Activated T-cell treated with anti-CD3 and anti-CD28 coated beads for 1 hour (primary cell): ENCODE results near the gene PLAC1.

Source experiments
- DNase-seq: peaks from one replicate; pipeline ENCODE4 v3.0.0-alpha.2; 2020; ENCODE audit warnings: low read depth

The PLAC1 gene

DNA sequence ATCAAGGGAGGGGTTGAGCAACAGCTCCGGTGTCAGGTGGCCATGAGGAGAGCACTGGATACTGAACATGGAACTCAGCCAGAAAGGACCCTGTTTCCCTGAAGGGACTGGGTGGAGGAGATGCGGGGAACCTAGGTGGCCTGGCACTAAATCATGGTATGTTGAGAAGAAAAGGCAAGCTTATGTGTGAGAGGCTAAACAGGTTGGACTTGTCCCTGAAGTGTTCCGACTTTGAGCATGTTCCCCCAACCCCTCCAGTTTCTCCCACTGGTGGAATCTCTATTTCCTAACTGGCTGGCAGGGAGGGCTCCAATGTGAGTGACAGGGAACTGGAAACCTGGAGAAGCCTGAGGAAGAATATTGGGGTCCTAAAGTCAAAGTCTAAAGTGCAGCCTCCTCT, 69.5 kb downstream of the PLAC1 start:
- no peak for DNase-seq

DNA sequence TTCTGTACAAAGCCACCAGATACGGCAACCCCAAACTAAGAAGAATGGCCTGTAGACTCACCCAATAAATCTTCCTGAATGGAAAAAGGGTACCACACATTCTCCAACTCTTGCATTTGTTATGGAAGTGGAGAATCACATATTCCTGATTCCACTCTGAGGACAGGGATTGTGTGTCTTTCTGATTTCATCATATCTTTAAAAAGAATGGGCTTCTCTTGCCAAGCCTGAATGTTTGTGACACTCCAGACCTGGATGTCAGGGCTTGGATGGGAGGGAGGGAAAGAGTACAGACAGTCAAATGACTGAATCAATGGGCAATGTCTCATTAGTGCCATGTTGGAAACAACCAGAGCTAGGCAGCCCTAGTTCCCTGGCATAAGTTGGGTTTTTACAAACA, 77.4 kb downstream of the PLAC1 start:
- no peak for DNase-seq

DNA sequence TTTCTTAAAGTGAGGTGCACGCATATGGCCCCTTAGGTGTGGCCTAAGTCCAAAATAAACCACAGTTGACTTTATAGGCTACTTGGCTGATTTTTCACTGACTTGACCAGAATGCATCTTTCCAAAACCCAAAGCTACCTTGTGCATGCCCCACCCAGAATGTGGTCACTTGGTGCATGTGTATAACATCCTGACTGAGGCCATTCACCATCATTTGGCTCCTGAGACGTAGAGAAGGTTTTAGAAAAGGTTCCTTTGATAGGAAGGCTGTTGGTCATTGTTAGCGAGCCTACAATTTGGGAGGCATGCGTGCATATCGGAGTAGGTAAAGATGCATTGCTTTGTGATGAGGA, 84.6 kb downstream of the PLAC1 start:
- no peak for DNase-seq

DNA sequence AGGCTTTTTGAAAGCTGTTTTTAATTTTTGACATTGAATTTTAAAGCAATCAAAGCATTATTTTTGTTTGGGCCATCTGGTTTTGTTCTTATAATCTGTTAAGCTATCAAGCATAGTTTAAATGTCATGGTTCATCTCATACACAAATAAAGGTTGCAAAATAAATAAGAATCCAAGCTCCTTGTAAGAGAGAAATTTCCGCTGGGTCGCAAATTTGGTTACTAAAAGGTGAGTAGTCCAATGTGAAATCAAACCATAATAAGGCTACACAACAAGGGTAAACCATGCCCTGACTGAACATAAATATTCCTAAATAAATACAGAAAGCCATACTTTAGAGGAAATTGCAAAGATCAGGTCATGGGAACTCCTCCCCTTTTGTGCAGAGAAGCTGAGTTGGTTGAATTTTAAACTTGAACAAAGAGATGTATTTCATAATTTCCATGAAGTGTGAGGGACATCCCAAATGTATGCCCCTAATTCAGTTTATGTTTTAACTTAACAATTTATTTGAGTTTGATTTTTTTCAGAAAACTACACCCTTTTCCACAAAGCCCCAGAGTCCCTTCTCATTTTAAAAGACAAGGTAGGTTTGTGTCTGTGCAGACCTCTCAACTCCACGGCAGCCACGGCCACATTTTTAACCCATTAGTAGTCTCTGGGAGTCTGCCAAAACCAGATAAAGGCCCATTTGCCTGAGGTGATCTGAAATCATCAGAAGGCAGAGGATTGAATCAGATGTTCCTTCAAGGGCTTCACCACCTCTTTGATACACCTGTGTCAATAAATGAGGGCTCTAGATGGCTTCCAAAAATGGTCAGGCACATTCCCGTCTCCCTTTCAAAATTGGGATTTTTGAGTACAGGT, 85.2 kb downstream of the PLAC1 start:
- DNase-seq: no peak

DNA sequence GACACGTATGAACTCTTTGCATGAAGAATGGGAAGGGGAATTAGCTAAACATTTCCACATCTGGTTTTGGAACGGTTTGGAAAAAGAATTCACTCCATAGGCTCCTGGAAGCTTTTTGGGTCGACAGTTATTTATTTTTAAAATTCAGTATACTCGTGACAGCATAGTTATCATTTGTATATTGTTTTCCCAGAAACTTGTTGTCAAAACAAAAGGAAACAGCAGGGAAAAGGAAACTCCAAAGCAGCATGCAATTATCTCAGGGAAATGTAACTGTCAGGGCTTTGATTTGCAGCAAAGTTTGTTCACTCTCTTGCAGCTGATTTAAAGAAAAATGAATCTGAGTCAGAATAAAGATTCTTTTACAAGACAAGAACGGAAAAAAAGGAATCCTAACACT, 86.5 kb downstream of the PLAC1 start:
- no peak for DNase-seq

DNA sequence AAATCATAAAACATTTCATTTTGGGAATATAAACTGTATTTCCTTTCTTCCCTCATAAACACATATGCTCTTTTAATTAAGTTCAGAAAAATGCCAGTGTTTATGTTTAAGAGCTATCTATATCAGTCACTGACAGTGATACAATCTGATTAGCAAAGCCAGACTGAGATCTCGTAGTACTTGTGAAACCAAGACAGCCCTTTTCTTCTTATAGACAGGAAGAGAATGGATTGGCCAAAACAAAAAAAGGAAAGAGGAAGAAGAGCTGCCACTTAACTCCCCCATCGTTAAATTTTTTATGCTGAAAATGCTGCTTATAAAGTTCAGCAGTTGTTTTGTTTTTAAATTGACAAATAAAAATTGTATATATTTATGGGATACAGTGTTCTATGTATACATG, 87.4 kb downstream of the PLAC1 start:
- DNase-seq: no peak

DNA sequence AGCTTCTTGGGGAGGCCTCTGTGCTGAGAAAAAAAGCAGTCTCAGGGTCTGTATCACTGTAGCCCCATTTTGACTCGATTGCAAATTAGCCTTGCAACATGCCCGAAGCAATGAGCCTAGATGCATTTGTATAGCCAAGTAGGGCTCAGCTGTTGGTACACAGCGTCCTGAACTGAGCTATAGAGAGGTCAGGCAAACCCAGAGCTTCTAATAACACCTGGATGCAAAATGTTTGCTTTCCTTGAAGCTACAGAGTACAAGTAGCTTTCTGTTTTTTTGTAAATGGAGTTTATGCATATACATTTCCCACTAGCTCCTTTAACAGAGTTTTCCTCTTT, 87.8 kb downstream of the PLAC1 start:
- DNase-seq: no peak

DNA sequence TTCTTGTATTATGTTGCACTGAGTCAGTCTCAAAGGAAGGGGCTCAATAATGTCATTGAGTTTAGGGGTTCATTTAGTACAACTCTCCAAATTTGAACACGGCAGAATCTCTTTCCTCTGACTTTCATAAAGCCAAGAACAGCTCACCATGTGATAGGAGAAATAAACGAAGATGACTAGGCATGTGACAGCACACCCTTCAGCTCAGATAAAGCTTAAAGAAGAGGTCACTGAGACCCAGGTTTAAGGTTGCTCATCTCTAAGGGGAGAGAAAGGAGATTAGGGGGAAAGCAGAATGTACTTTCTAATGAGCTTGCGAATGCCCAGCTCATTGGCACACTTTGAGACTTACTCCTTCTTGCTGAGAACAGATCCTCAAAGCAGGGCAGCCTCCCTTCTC, 89.0 kb downstream of the PLAC1 start:
- no peak for DNase-seq

DNA sequence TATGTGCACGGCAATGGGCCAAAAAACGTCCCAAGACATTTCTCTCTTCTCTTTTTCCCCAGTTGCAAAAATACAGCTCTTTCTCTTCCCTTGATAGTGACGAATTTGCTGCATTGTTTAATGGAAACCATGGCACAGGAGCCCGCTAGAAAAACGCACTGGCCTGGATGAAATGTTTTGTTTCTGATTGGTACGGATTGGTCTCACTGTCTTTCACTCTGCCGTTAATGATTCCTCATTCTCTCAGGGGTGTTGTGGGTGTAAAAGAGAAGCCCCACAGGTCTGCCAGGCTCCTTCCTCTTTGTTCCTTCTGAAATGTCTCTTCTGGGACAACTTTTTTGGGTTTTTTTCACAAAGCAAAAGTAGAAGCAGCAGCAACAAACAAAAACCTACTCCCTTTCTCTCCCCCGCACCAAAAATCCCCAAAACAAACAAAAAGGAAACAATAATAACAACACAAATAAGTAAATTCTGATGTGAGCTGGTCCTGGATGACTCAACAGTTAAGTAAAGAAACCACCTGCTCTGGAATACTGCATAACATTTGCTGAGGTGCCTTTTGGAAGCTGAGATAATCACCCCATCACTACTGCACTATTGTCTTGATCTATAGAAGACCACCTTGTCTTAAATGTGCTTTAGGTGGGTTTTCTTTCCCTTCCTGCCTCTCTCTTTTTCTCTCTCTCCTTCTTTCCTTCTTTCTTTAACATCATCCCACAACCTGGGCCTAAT, 89.8 kb downstream of the PLAC1 start:
- DNase-seq: no peak

DNA sequence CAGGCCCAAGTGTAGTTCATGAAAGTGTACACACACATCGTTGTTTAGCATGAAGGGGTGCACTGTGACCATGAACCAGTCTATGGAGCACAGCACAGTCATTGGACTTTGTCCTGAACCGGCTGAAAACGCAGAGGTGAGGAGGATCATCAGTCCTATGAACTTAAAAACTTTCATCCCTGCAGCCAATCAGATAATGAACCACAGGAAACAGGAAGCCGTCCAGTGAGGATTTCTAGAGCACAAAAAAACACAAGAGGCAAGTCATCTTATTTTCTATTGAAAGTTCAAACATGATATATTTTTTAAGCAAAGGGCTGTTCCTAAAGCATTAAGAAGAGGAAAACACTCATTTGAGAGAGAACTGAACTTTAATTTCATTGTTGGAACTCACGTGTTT, 91.8 kb downstream of the PLAC1 start:
- no peak for DNase-seq

DNA sequence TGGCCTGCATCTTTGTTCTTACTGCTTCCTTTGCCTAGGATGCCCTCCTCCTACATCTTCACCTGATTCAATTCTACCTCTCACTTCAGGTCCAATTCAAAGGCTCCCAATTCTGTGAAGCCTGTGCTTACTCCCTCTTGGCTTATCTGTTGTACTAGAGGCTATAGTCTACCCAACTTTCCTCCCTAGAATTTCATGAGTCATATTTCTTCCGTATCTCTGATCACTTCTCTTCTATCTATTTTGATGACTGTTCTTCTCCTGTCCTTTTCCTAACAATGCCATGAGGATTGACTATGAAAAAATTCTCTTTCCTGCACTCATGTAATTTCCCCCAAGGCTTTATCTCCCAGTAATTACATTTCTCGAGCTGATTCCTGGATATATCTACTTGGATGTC, 96.3 kb downstream of the PLAC1 start:
- DNase-seq: no peak

DNA sequence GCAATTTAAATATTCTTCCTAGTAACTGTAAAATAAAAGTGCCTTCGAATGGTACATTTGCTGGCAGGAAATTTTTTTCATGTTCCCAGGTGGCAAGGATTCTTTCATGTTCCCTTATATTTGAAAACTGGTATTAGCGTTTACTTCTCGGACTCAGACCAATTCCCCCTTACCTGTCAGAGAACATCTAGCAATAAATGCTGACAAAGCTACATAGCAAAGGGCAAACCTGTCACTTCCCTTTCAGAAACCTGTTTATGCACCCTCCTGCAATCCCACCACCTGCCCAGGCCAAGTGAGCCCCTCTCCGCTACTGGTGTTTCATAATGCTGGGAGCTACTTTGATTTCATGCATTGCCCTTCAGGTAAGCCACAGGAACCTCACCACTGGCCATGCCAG, 100.1 kb downstream of the PLAC1 start:
- DNase-seq: no peak

DNA sequence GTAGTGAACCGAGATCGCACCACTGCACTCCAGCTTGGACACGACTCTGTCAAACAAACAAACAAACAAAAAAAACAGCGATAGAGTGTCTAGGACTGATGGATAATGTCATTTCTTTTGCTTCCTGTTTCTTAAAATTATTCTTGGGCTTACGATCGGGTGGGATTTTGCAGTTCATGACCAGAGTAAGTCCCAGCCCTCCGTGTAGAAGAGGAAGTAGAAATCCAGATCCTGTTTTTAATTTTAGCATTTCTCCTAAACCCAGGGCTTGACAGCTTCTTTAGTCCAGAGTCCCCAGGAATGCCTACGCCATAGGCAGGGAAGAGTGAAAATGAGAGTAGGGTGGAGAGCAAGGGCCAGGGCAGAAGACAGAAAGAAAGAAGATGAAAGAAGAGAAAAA, 104.0 kb downstream of the PLAC1 start:
- no peak for DNase-seq

DNA sequence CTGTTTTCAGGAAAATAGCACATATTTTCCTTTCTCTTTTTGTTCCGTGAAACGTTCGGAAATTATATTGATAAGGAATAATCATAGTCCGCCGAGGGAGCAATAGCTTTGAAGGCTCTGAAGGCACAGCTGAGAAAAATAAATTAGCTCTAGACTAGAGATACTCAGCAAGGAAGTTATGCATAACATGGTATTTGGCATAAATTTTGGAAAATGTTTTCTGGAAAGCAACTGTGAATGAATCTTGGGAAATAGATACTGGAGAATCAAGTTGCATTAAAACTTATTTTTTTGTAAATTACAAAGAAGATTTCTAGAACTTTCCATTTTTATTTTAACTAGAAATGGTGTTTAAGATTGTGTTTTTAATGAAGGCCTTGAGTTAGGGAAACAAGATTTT, 105.9 kb downstream of the PLAC1 start:
- no peak for DNase-seq

DNA sequence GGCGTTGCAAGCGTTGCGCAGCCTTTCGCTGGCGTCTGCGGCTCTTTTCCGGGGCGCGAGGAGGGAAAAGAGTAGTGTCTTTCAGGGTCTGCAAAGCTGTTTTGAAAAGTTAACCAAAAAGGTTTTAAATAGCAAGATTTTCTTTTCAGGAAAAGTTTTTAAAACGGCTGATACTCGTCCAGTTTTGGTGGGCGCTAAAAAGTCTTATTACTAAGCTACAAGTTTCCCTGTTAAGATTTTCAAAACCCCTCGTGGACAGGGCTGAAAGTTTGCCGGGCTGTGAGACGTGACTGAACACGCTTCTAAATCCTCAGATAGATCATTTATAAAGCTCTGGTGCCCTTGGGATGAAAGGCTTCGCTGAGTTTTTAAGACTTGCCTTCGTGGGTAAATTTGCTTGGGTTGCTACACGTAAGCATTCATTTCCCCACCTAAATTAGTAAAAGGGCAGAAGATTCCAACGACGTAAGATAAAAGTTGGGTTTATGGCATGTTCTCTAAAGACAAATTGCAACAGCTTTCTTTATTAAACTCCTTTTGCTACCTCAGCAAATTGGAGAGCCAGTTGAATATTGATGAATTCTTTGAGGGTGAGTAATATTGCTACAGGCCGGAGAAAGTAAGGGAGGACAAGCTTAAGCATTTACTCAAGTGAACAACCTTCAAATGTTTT, 106.8 kb downstream of the PLAC1 start:
- DNase-seq: no peak

DNA sequence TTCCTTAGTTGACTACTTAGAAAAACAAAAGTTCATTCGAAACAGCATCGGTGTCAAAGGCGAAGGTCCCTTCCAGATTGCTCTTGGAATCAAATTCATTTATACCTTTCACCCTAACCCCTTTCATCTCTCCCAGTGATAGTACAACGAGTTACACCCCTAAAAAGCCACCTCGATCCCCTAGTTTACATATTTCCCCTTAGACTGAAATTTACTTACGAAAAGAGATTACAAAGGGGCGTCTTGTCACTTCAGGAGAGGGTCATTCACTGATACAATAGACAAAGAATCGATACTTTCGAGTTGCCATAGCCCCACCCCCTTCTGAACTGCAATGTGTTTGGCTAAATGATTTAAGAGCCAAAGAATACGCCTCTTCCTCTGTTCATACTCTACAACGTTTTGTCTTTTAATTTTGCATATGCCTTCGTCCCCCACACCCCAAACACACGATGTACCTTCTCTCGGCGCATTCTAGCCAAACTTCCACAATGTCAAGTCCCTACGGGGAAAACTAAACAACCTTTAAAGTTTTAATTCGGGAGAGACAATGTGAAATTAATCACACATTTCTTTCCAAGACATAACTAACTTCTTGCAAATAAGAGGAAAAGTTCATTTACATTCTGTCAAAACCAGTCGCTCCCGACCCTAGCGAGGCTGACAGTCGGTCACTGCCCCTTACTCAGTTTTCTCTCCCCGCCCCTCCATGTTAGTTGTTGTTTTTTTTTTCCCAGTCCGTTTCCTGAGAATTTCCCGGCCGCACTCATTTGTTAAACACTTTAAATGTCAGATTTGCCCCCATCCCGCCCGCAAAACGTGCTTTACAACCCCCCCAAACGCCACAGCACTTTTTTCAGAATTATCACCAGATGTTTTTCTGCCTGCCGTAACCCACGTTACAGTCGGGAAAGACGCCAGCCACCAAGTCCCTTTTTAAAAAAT, 109.7 kb downstream of the PLAC1 start:
- no peak for DNase-seq

DNA sequence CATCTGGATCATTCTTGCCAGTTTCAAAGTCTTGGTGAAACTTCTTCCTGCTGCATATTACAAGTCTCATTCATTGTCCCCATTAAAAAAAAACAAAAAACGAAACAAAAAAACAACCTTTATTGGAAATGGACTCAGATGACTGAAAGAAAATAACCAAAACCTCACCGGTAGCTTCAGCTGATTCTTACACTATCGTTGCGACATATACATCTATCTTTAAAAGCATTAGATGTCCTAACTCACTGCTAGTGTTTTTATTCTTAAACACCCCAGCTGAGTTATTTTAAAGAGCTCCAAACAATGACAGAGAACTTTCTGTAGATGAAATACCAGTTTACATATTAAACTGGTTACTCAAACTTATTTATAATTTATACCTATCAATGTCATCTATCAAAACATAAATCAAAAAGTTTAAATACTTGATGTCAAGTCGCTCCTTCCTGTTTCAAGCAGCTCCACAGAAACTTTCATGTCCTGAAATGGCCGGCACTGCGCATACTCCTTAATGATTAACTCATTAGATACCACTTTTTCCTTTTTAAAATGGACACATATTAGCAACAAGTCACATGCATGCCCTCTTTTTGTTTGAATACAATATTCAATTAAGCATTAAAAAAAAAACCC, 111.1 kb downstream of the PLAC1 start:
- DNase-seq: no peak

DNA sequence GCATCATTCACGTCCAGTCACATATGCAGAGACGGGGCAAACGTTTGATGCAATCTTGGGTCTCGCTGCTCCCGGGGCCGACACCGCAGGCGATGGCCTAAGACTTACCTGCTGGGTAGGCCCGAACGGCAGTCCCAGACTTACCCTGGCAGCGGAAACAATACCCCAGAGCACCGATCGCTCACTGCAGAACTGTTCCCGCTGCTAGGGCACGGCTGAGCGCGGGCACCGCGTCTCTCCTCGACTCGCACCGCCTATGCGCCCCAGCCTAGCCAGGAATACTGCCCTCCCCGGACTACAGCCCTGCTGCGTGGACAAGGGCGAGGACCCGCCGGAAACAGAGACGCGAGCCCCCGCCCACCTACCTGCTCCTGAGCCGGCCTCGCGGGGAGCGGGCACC, 112.1 kb downstream of the PLAC1 start:
- no peak for DNase-seq

DNA sequence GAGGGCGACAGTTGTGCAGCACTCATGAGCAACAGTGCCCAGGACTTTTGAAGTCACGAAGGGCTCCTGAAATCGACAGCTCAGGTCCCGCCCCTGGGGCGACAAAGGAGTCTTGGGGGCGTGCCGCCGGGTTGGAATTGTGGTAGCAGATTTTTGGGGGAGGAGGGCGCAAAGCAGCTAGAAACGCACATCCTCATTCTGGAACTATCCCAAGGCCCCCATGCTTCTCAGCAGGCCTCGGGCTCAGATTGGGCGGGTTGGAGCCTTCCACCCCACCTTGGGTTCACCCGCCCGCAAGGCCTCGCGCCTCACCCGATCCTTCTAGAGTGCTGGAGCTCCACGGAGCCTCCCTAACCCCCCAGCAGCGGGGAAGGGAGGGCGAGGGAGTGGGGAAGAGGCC, 112.8 kb downstream of the PLAC1 start:
- DNase-seq: no peak

DNA sequence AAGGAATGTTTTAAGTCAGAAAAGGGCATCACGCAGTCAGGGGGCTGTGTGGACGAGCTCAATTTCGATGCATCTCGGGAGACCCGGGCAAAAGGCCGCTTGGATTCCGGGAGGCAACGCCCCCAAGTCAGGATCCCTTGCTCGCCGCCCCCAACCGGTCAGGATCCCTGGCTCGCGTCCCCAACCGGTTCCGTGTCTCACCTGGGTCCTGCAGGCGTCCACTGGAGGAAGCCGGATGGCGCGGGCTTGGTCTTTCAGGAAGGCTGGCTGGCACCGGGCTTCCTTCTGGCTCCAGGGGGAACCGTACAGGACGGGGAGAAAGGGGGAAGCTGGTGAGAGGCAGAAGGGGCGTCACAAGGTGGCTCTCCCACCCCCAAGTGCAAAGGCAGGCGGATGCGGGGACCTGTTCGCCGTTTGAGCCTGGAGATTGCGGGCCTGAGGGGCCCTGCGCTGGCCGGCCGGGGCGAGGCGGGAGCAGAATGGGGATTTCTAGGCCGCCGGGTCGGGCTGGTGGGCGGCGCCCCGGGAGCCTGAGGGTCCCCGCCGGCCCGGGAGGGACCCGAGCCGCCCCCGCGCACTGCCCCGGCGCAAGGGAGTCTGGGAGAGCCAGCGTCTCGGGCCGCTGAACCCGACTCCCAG, 113.6 kb downstream of the PLAC1 start:
- no peak for DNase-seq

DNA sequence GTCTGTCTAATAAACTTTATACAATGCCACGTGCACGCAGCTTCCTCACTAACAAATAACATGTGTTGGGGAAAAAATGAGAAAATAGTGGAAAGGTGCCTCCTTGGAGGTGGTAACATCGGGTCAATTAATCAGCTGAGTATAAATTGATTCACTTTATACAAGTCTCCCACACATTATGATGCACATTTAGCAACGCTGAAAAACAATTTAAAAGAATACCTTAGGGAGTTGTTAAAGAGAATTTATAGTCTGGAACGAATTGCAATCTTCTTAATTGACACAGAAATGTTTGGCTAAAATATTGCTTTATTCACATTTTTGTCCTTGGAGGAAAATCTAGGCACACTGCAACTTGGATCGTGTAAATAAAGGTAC, 114.1 kb downstream of the PLAC1 start:
- no peak for DNase-seq
